Keratinocyte (primary cell): ENCODE data around the gene CGREF1.

Experiments used
- CTCF ChIP-seq, 3 experiments: IDR thresholded peaks in 1 of 3; conservative IDR thresholded peaks in 1 of 3; optimal IDR thresholded peaks in 1 of 3; 2 replicates in 2 of 3; 3 replicates in 1 of 3; pipeline versions ENCODE3 to v1.5.1; 2011; ENCODE audit warnings: low read length in 3 of 3, mild to moderate bottlenecking in 3 of 3, moderate library complexity in 2 of 3, control low read depth in 1 of 3, inconsistent platforms in 1 of 3; ENCODE audit not compliant: insufficient read depth in 2 of 3; ENCODE audit errors: extremely low read depth in 1 of 3
- EZH2 ChIP-seq: IDR thresholded peaks from one replicate; pipeline ENCODE4 v1.6.1; 2012; ENCODE audit warnings: inconsistent platforms, mild to moderate bottlenecking, low read length, moderate library complexity

- TF ChIP-seq EZH2, result no peak
- no peak for TF ChIP-seq CTCF (optimal IDR thresholded peaks at IDR 0.05 in 1 of 3, IDR thresholded peaks at IDR 0.05 in 1 of 3, conservative IDR thresholded peaks at IDR 0.05 in 1 of 3; ENCODE audit: extremely low read depth in 1 of 3, insufficient read depth in 2 of 3, low read length in 3 of 3)
Observed at GRCh38 chr2:27073782-27074181, 45.1 kb downstream of the CGREF1 start.
